ENCODE results near the gene TARS3. TPM values are rescaled to one million over a fixed set of nuclear protein-coding genes. Genes with fewer than 3 reads are reported as not detected.

The TARS3 gene
- total RNA-seq, 1 experiment from 2014 or later: 12.4 TPM

DNA sequence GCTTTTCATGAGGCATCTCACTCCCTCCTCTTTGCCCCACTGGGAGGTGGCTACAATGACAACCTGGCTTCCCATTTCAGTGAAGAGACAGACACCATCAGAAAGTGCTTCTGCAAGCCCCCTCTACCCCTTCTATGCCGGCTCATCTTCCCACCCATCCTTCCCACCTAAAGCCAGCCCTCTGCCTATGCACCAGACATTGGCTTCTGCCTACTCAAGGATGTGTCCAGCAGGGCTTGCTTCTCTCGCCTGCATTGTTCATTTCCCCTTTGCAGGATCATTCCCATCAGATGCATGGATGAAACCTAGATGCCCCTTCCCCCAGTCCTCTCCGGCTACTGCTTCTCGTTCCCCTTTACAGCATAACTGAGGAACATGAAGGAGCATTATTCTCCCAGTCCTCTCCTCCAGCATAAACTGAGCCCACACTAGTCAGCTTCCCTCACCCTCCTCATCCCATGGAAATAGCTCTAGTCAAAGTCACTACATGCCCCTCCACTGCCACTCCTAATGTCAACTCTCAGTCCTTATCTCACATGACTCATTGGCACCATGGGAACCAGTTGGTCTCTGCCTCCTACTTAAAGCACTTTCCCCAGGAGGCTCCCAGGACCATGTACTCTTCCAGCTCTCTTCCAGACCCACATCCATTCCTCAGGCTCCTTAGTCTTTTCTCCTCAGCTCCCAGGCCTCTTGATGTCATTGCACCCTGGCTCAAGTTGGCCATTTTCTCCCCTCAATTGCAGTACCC, 120.0 kb downstream of the TARS3 start:
- TF ChIP-seq POLR2AphosphoS5 (IDR thresholded peaks at IDR 0.05; ENCODE audit: low read depth, low read length) (no peak), TCF7L2 (IDR thresholded peaks at IDR 0.05; ENCODE audit: low read depth, low read length) (no peak), SIN3A (IDR thresholded peaks at IDR 0.05; ENCODE audit: borderline replicate concordance, insufficient read depth, low read depth, low read length) (no peak)
- TF ChIP-seq, protein P1, sequence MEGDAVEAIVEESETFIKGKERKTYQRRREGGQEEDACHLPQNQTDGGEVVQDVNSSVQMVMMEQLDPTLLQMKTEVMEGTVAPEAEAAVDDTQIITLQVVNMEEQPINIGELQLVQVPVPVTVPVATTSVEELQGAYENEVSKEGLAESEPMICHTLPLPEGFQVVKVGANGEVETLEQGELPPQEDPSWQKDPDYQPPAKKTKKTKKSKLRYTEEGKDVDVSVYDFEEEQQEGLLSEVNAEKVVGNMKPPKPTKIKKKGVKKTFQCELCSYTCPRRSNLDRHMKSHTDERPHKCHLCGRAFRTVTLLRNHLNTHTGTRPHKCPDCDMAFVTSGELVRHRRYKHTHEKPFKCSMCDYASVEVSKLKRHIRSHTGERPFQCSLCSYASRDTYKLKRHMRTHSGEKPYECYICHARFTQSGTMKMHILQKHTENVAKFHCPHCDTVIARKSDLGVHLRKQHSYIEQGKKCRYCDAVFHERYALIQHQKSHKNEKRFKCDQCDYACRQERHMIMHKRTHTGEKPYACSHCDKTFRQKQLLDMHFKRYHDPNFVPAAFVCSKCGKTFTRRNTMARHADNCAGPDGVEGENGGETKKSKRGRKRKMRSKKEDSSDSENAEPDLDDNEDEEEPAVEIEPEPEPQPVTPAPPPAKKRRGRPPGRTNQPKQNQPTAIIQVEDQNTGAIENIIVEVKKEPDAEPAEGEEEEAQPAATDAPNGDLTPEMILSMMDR (IDR thresholded peaks at IDR 0.05): no peak
- TF ChIP-seq, protein P2, sequence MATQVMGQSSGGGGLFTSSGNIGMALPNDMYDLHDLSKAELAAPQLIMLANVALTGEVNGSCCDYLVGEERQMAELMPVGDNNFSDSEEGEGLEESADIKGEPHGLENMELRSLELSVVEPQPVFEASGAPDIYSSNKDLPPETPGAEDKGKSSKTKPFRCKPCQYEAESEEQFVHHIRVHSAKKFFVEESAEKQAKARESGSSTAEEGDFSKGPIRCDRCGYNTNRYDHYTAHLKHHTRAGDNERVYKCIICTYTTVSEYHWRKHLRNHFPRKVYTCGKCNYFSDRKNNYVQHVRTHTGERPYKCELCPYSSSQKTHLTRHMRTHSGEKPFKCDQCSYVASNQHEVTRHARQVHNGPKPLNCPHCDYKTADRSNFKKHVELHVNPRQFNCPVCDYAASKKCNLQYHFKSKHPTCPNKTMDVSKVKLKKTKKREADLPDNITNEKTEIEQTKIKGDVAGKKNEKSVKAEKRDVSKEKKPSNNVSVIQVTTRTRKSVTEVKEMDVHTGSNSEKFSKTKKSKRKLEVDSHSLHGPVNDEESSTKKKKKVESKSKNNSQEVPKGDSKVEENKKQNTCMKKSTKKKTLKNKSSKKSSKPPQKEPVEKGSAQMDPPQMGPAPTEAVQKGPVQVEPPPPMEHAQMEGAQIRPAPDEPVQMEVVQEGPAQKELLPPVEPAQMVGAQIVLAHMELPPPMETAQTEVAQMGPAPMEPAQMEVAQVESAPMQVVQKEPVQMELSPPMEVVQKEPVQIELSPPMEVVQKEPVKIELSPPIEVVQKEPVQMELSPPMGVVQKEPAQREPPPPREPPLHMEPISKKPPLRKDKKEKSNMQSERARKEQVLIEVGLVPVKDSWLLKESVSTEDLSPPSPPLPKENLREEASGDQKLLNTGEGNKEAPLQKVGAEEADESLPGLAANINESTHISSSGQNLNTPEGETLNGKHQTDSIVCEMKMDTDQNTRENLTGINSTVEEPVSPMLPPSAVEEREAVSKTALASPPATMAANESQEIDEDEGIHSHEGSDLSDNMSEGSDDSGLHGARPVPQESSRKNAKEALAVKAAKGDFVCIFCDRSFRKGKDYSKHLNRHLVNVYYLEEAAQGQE (IDR thresholded peaks at IDR 0.05; ENCODE audit: insufficient read depth in 1 of 2, low read depth in 2 of 2, low read length in 1 of 2): no peak
- no peaks in the 10 kb centered on the region for H3K4me1 ChIP-seq (ENCODE audit: control insufficient read depth, insufficient read depth, low read length)
- CTCF ChIA-PET: no interaction called here
- in situ Hi-C loops (cut with HindIII; ENCODE audit: low pct_unique_long_range_greater_than_20kb, low sequenced_read_pairs) (no loop called here), intact Hi-C loops (cut with micrococcal nuclease; ENCODE audit: unreplicated experiment) (no loop called here)
- DNase-seq (ENCODE audit: low read depth, low spot score): no peak
- peaks cover 3% of the 10 kb centered on the region; the same call in 1 of the 2 replicates for H3K27me3 ChIP-seq (ENCODE audit: control insufficient read depth, insufficient read depth, low read length)
- no peak overlapping the region for H3K4me3 ChIP-seq (ENCODE audit: low read depth in 2 of 2, low read length in 2 of 2)
- no TSS peak for BruUV-seq (replicated peaks)
- H3K27ac ChIP-seq (ENCODE audit: low read length): no peak overlapping the region
- POLR2A ChIA-PET: no interaction called here
- ATAC-seq: no peak
- H3K36me3 ChIP-seq (ENCODE audit: control insufficient read depth, insufficient read depth, low read length): no peaks in the 10 kb centered on the region
- H3K9me3 ChIP-seq (ENCODE audit: control insufficient read depth, insufficient read depth, low read depth, low read length): no peaks in the 10 kb centered on the region

Other genes with a start within 250 kb of the TARS3 start
- gene PCSK6, start 234.8 kb downstream of the TARS3 start, total RNA-seq (2021; ENCODE audit: unreplicated experiment): 10.6 TPM
- gene TM2D3, start 72.1 kb downstream of the TARS3 start, total RNA-seq (2021; ENCODE audit: unreplicated experiment): 53.4 TPM
- not detected for gene OR4F6, start 79.0 kb upstream of the TARS3 start, total RNA-seq (2021; ENCODE audit: unreplicated experiment)
- not detected for gene OR4F15, start 87.7 kb upstream of the TARS3 start, total RNA-seq (2021; ENCODE audit: unreplicated experiment)

All from Panc1 (cell line).